GM21576 (cell line): ENCODE data around the gene THRSP.
"Not testable (repeated sequence)": the region's sequence is repeated elsewhere in the genome, so short reads cannot be mapped to it uniquely, and the experiment has no call there.

Experiments
- ATAC-seq: cut with Tn5 transposase; IDR thresholded peaks from one replicate; pipeline ENCODE4 v1.9.1; 2021; ENCODE audit warnings: mild to moderate bottlenecking, moderate library complexity; ENCODE audit not compliant: unreplicated experiment

THRSP gene

DNA sequence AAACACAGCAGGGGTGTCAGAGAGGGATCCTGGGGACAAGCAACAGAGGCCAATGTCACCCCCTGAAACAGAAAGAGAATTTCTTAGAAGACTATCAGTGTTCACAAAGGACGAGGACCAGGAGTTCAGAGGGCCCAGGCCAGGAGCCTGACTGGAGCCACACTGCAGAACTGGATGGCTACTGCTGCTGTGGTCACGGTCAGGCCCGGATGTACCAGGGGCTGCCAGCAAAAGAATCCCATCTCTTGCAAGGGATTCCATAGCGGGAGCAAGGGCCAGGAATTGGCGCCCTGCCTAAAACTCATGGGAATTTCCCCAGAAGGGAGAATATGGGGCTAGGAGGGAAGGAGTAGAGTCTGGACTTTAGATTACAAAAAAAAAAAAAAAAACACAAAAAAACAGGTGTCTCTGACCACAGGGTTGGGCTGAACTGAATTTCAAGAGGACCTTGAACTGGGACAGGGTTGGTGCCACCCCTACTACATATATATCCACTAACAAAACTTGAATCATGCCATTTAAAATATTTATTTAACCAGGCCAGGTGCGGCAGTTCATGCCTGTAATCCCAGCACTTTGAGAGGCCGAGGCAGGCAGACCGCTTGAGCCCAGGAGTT lies 24.9 kb upstream of the THRSP start:
- no peak for ATAC-seq

DNA sequence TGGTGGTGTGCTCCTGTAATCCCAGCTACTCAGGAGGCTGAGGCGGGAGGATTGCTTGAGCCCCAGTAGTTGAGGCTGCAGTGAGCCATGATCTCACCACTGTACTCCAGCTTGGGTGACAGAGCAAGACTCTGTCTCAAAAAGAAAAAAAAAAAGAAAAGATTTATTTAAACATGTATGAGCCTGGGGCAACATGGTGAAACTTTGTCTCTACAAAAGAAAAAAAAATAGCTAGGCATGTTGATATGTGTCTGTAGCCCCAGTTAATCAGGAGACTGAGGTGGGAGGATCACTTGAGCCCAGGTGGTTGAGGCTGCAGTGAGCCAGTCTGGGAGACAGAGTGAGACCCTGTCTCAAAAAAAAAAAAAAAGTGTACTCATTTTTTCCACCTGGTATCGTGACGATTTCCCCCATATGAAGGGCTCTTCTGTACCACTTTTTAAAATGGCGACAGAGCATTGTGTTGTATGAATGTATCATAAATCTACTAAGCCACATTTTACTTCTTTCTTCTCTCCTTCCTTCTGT lies 24.2 kb upstream of the THRSP start:
- no peak for ATAC-seq

DNA sequence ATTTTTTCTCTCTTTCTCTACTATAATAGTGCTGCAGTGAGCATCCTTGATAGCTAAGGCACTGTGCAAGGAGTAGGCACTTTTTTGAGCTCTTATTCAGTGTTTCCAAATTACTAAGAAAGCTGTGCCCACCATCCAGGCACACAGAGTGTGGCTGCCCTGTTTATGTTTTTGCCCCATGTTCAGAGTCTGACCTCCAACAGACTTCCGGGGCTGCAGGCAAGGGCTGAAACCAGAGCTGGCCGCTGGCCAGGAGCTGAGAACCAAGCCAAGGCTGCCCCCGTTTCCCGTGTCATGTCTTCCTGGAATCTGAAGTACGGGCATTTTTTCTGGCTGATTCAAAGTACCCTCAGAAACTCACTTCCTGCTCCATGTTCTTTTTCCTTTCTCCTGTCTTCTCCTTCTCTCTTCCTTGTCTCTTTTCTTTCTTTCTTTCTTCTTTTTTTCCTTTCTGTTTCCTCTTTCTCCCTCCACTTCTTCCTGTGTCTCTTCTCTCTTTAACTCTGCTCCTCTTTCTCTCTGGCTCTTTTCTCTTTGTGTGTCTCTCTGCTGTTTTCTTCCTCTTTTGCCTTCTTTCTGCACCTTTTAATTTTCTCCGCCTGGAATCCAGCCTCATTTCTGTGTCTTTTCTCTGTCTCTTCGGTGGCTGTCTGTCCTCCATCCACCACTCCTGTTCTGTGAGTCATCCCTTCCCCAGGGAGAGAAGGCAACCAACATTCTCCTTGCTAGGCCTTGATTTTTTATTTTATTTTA lies 23.6 kb upstream of the THRSP start:
- ATAC-seq = peak; percentile 68

DNA sequence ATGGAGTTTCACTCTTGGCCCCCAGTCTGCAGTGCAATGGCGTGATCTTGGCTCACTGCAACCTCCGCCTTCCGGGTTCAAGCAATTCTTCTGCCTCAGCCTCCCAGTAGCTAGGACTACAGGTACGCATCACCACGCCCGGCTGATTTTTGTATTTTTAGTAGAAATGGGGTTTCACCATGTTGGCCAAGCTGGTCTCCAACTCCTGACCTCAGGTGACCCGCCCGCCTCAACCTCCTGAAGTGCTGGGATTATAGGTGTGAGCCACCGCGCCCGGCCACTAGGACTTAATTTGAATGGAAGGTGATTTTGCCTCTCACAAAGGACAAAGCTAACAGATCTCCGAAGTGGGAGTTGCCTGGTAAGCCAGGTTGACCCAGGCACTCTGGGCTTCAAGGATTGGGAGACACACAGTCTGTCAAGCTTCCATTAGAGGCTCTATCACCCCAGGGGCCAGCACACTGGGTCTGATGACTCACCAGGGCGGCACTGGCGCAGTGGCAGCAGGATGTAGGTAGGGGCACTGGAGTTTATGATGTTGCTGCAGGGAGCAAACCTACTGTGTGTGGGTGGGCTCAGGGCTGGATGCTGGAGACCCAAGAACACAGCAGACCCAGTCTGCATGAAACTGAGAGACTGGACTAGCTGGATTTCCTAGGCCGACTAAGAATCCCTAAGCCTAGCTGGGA lies 22.8 kb upstream of the THRSP start:
- no peak for ATAC-seq

DNA sequence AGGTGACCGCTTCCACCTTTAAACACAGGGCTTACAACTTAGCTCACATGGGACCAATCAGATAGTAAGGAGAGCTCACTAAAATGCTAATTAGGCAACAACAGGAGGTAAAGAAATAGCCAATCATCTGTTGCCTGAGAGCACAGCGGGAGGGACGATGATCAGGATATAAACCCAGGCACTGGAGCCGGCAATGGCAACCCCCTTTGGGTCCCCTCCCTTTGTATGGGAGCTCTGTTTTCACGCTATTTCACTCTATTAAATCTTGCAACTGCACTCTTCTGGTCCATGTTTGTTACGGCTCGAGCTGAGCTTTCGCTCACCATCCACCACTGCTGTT lies 22.3 kb upstream of the THRSP start:
- ATAC-seq = not testable (repeated sequence)

DNA sequence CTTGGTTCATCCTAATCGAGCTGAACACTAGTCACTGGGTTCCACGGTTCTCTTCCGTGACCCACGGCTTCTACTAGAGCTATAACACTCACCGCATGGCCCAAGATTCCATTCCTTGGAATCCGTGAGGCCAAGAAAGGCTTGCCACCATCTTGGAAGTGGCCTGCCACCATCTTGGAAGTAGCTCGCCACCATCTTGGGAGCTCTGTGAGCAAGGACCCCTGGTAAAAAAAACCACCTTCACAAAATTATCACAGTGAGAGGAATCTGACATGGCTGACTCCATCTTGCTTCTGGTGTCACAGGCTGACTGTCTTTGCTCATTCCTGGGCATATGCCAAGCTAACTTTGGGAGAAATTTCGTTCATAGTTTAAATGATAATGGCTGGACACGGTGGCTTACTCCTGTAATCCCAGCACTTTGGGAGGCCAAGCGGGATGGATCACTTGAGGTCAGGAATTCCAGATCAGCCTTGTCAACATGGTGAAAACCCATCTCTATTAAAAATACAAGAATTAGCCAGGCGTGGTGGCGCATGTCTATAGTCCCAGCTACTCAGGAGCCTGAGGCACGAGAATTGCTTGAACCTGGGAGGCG lies 21.7 kb upstream of the THRSP start:
- ATAC-seq = no peak

DNA sequence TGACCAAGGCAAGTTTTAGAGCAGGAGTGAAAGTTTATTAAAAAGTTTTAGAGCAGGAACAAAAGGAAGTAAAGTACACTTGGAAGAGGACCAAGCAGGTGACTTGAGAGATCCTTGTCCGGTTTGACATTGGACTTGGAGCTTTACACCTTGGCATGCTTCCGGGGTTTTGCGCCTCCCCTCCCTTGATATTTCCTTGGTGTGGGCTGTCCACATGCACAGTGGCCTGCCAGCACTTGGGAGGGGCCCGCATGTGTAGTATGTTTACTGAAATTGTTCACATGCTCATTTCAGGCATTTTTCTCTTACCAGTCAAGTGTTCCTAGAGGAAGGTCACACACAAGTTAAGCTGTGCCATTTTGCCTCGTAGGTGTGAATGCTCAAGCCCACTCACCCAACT lies 19.0 kb upstream of the THRSP start:
- ATAC-seq = no peak

DNA sequence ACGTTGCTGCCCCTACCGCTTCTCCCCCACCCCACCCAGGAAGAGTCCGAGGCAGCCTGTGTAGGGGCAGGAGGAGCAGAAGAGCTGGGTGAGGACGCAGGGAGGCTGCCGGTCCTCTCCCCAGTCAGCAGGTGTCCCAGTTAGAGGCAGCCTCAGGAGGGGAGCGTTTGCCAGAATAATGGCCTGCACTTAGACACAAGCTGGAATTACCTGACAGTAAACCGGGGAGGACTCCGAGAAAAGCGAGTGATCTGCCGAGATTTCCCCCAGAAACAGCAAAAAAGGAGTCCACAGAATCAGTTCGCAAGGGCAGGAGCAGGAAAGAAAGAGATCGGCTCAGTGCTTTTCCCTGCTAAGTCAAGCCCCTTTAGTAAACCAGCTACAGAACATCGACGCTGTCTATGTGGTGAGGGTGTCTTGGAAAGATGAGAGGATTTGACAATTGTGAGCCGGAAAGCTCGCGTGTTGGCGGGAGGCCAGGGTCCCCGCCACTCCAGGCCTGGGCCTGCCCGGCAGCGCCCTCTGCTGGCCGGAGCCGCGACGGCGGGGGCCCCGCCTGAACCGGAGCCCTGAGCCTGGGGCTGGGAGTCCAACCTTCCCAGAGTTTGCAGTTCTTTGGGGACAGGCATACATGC lies 17.7 kb upstream of the THRSP start:
- ATAC-seq = no peak

DNA sequence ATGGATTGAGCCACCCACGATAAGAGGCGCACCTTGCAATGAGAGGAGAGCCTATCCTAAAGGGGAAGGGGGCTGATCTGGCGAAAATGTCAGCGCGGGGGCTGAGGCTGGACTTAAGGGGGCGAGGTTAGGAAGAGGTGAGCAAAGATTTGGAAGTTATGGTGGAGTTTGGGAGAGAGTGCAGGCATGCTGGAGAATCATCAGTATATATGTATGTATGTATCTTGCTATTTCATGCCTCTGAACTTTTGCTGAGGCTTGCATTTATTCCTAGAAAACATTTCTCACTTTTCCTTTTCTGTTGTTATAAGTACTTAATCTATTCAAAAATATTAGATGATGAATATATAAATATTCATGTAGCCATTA lies 17.2 kb upstream of the THRSP start:
- ATAC-seq = no peak

DNA sequence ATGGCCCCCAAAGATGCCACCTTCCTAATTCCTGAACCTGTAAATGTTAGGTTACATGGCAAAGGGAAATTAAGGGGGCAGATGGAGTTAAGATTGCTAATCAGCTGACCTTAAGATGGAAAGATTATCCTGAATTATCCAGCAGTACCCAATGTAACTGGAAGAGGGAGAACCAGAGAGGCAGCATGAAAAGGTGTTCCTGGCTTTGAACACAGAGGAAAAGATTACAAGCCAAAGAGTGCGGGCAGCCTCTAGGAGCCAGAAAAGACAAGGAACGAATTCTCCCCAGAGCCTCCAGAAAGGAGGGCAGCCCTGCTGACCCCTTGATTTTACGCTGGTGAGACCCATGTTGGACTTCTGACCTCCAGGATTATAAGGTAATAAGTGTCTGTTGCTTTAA lies 15.1 kb upstream of the THRSP start:
- no peak for ATAC-seq

DNA sequence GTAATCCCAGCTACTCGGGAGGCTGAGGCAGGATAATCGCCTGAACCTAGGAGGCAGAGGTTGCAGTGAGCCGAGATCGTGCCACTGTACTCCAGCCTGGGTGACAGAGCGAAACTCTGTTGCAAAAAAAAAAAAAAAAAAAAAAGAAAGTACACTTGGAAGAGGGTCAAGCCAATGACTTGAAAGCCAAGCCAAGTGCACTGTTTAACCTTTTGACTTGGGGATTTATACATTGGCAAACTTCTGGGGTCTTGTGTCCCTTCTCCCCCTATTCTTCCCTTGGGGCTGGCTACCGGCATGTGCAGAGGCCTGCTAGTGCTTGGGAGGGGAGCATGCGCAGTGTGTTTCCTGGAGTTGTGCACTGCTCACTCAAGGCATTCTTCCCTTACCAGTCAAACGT lies 14.3 kb upstream of the THRSP start:
- no peak for ATAC-seq

DNA sequence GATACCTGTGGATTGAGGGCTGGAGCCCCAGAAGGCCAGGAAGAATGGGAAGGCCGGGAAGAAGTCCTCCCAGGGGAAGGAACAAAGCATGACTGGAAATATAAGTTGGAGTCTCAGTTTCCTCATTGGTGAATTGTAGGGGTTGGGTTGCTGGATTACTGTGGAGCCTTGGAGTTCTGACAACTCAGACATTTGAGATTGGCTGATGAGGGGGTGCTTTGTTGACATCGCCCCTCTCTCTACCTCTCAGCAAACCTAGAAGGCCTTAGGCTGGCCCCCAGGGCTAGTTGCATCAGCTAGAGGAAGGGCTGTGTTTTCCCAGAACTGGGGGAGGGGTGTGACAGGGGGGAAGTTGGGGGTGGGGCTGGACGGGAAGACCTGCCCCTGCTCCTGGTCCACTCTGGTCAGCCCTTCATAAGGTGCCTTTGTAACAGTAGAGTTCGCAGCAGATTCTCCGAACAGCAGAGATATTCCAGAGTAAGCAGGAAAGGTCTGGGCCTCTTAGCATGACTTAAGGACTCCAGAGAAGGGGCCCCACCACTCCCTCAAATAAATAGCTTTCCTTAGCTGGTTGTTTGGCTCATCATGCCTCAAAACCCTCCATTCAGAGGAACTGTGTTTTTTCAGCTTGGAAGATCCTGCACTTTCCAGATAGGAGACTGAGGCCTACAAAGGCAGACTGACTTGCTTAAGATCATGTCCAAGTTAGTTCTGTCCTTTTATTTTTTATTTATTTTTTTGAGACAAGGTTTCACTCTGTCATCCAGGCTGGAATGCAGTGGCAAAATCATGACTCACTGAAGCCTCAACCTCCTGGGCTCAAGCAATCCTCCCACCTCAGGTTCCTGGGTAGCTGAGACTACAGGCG lies 12.5 kb upstream of the THRSP start:
- no peak for ATAC-seq

DNA sequence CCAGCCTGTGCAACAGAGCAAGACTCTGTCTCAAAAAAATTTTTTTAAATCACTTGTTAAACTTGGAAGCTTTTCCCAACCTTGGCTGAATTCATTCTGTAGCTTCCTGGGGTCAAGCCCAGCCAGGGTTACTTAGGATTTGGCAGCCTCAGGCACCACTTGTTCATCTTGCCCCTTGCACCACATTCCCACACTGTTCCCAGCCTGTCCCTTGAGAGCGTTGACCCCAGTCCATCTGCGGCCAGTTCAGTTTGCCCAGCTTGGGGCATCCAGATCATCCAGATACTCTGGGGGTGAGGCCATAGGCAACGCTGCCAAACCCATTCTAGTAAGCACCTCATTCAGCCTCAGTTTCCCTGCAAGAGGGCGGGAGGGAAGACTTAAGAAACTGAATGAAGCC lies 8.7 kb upstream of the THRSP start:
- no peak for ATAC-seq

DNA sequence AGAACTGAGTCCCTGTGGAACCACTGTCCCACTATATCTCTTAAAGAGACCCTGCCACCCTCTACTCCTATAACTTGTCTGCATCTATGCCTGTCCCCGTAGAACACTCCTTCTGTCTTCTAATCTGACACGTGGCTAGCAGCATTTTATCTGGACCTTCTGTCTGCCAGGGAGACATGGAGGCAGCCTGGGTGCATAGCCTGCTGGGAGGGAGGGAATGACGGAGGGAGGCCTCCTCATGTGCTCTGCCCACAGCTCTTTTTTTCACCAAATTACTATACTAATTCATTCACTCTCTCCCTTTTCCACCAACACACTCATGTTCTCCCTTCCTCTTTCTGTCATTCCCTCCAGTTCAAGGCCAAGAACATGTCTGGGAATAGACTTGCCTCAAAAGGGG lies 7.6 kb upstream of the THRSP start:
- ATAC-seq = no peak

DNA sequence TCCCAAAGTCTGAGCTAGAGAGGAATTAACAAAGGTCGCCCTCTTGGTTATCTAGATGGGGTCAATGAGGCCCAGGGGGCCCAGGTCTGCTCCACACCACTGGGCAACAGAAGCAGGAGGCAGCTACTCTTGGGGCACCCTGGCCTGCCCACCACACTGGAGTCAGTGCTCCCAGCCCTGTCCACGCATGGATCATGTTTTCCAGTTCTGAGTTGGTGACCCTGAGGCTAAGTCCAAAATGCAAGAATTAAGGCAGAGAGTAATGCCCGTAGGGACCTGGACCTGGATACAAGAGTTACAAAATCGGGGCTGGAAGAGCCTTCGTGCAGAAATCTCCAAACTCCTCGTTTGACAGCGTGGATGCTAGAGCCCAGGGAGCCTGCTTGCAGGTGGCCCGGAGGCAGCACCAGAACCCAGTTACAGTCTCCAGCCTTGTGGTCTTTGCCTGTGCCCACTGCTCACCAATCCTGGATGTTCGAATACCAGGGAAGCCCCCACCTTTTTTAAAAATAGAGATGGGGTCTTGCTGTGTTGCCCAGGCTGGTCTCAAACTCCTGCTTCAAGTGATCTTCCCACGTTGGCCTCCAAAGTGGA lies 6.1 kb upstream of the THRSP start:
- no peak for ATAC-seq

DNA sequence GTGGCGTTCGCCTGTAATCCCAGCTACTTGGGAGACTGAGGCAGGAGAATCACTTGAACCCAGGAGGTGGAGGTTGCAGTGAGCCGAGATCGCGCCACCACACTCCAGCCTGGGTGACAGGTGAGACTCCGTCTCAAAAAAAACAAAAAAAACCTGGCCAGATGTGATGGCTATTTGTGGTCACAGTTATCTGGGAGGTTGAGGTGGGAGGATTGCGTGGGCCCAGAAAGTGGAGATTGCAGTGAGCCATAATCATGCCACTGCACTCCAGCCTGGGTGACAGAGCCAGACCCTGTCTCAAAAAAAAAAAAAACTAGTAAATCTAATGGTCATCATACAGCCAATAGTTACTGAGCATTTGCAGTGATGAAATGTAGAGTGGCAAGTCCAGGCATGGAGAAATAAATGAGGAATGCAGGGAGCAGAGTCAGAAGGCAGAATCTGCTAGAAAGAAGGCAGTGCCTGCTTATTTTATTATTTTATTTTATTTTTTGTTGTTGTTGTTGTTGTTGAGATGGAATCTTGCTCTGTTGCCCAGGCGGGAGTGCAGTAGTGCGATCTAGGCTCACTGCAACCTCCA lies 3.8 kb upstream of the THRSP start:
- not testable (repeated sequence) for ATAC-seq

DNA sequence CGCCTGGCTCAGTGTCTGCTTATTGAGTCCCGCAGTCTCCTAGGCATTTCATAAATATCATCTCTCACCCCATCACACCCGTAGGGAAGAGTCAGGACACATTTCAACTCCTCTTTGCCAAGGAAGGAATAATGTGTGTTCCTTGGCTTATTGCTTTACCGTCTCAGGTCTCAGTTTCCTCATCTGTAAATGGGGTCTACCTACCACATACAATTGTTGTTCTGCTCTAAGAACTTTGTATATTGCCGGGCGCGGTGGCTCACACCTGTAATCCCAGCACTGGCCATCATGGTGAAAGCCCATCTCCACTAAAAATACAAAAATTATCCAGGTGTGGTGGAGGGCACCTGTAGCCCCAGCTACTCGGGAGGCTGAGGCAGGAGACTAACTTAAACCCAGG lies 3.1 kb upstream of the THRSP start:
- ATAC-seq = no peak

DNA sequence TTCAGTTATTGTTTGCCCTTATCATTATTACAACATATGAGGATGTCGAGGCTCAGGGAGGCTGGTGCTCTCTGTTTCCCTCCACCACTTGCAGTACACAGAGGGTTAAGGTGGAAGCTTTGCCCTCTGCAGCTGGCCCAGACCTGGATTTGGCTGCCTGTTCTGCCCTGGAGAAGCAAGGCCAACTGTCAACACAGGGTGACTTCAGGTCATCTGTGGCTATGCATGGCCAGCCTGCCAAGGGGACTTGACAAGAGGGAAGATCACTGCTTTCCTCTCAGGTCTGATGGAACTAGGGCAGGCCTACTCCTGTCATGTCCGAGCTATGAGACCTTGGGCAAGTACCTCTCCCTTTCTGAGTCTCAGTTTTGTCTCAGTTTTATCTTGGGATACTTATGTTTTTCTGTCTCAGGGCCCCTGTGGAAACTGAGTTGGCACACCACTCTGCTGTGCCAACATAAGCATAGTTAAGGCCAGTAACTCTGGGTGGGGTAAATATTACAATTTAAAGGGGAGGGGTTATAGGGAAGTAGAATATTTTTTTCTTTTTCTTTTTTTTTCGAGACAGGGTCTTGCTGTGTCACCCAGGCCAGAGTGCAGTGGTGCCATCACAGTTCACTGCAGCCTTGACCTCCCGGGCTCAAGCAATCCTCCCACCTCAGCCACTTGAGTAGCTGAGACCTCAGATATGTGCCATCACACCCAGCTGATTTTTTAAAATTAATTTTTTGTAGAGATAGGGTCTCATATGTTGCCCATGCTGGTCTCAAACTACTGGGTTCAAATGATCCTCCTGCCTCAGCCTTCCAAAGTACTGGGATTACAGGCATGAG lies 2.4 kb upstream of the THRSP start:
- no peak for ATAC-seq

DNA sequence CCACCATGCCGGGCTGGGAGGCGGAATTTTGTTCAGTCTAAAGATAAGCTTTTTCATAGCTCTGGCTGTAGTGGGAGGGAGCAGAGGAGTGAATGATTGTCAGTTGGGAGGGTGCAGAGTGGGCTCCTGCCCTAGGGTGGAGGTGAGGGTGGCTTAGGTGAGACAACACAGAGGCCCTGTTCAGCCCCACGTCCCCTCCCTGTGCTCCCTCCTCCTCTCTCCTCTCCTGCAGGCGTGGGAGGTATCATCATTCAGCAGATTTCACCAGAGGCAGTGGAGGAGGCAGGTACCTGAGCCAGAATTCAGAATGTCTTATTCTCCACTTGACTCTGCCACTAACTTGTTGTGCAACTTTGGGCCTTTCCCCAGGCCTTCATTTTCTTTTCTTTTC lies 1.7 kb upstream of the THRSP start:
- no peak for ATAC-seq
